SK-N-SH (cell line): ENCODE data around the gene TMEM115. TPM values are rescaled to one million over a fixed set of nuclear protein-coding genes. Genes with fewer than 3 reads are reported as not detected.

Source experiments
- CTCF ChIA-PET: fragments of 300-600, 350-600 bp; formaldehyde crosslinking; extraction: SDS; loops from one replicate; lab custom pipeline; 2021; lab: Yijun Ruan, JAX
- POLR2A ChIA-PET: fragments of 350-600 bp; sonication (Branson Sonifier 250); formaldehyde crosslinking; extraction: SDS; loops from one replicate; lab custom pipeline; 2020; ENCODE audit warnings: antibody characterized with exemption, inconsistent platforms; lab: Yijun Ruan, JAX
- DNase-seq: peaks from one replicate; pipeline ENCODE4 v3.0.0; 2012
- H2AFZ ChIP-seq: fragments of 200-600 bp; sonication (generic); 2 replicates; pipeline ENCODE4 v1.8.1; 2016; ENCODE audit warnings: antibody characterized with exemption, mild to moderate bottlenecking, low read depth
- H3F3A ChIP-seq: fragments of 200-600 bp; sonication (generic); replicated peaks from 2 replicates; pipeline ENCODE3; 2016; ENCODE audit warnings: antibody characterized with exemption, mild to moderate bottlenecking; ENCODE audit not compliant: insufficient read depth
- H3K27ac ChIP-seq, 2 experiments: fragments of 200-500 bp in 1 of 2; fragments of 200-600 bp in 1 of 2; sonication (Bioruptor generic) in 1 of 2; sonication (generic), shearing (Covaris generic) in 1 of 2; 2 replicates each; pipeline versions ENCODE4 v1.5.1 to v1.6.1; 2014 to 2016; ENCODE audit warnings: low read depth in 2 of 2, inconsistent platforms in 1 of 2, low read length in 1 of 2, mild to moderate bottlenecking in 1 of 2, mixed read lengths in 1 of 2
- H3K27me3 ChIP-seq: fragments of 200-600 bp; sonication (generic), shearing (Covaris generic); 2 replicates; pipeline ENCODE4 v1.6.1; 2016; ENCODE audit warnings: mixed run types; ENCODE audit not compliant: insufficient read depth
- H3K36me3 ChIP-seq, 2 experiments: fragments of 200-500 bp in 1 of 2; fragments of 200-600 bp in 1 of 2; sonication (Bioruptor generic) in 1 of 2; sonication (generic) in 1 of 2; replicated peaks in 1 of 2; 2 replicates each; pipeline versions ENCODE3 to v1.5.1; 2014 to 2016; ENCODE audit warnings: low read length in 1 of 2, mild to moderate bottlenecking in 1 of 2; ENCODE audit not compliant: insufficient read depth in 2 of 2, control insufficient read depth in 1 of 2
- H3K4me1 ChIP-seq, 2 experiments: fragments of 200-500 bp in 1 of 2; fragments of 200-600 bp in 1 of 2; sonication (Bioruptor generic) in 1 of 2; sonication (generic), shearing (Covaris generic) in 1 of 2; 2 replicates each; pipeline versions ENCODE4 v1.5.1 to v1.6.1; 2014 to 2016; ENCODE audit warnings: low read depth in 1 of 2, low read length in 1 of 2, mixed run types in 1 of 2; ENCODE audit not compliant: insufficient read depth in 2 of 2, control insufficient read depth in 1 of 2
- H3K4me2 ChIP-seq: fragments of 200-600 bp; sonication (generic), shearing (Covaris generic); 2 replicates; pipeline ENCODE4 v1.6.1; 2017; ENCODE audit warnings: mixed run types
- H3K4me3 ChIP-seq, 2 experiments: fragments of 200-500 bp in 1 of 2; fragments of 200-600 bp in 1 of 2; sonication (Bioruptor generic) in 1 of 2; sonication (generic), shearing (Covaris generic) in 1 of 2; 2 replicates each; pipeline versions ENCODE4 v1.5.1 to v1.8.1; 2014 to 2016; ENCODE audit warnings: low read depth in 2 of 2, inconsistent platforms in 1 of 2, low read length in 1 of 2, mild to moderate bottlenecking in 1 of 2, mixed read lengths in 1 of 2, moderate library complexity in 1 of 2
- H3K79me2 ChIP-seq: fragments of 200-600 bp; sonication (generic); 2 replicates; pipeline ENCODE4 v1.8.1; 2017; ENCODE audit warnings: mild to moderate bottlenecking; ENCODE audit not compliant: insufficient read depth
- H3K9ac ChIP-seq: fragments of 200-600 bp; sonication (generic); 2 replicates; pipeline ENCODE4 v1.6.1; 2017; ENCODE audit warnings: mixed run types
- H3K9me2 ChIP-seq: fragments of 200-600 bp; sonication (generic); 2 replicates; pipeline ENCODE4 v1.6.1; 2017; ENCODE audit warnings: mixed run types
- H3K9me3 ChIP-seq: fragments of 200-600 bp; sonication (generic); 2 replicates; pipeline ENCODE4 v1.6.1; 2017; ENCODE audit warnings: mixed run types, mild to moderate bottlenecking, moderate library complexity
- H4K20me1 ChIP-seq: fragments of 200-600 bp; sonication (generic); 2 replicates; pipeline ENCODE4 v1.6.1; 2017; ENCODE audit warnings: mild to moderate bottlenecking, mixed run types; ENCODE audit not compliant: insufficient read depth
- NFIC ChIP-seq: IDR thresholded peaks from 2 replicates; pipeline ENCODE4 v1.4.0; 2012; ENCODE audit warnings: borderline replicate concordance
- POLR2AphosphoS5 ChIP-seq: IDR thresholded peaks from 2 replicates; pipeline ENCODE4 v1.6.1; 2012; ENCODE audit warnings: low read depth, low read length
- RAD21 ChIP-seq: IDR thresholded peaks from 2 replicates; pipeline ENCODE4 v1.6.1; 2012; ENCODE audit warnings: mild to moderate bottlenecking, low read length
- RXRA ChIP-seq: IDR thresholded peaks from 2 replicates; pipeline ENCODE4 v1.4.0; 2012; ENCODE audit warnings: low read depth, mild to moderate bottlenecking, borderline replicate concordance
- SIN3A ChIP-seq: IDR thresholded peaks from 2 replicates; pipeline ENCODE4 v1.6.1; 2012; ENCODE audit warnings: low read depth, mild to moderate bottlenecking, low read length, moderate library complexity, borderline replicate concordance
- SMC3 ChIP-seq: IDR thresholded peaks from 2 replicates; pipeline ENCODE4 v1.6.1; 2012; ENCODE audit warnings: low read depth, low read length, improper control_type of control experiment
- TAF1 ChIP-seq: IDR thresholded peaks from 2 replicates; pipeline ENCODE4 v1.6.1; 2012; ENCODE audit warnings: low read depth, mild to moderate bottlenecking, low read length, moderate library complexity, borderline replicate concordance
- WGBS: methylation state at CpG from one replicate; pipeline ENCODE4 v1.1.6; 2017; ENCODE audit warnings: low lambda C conversion rate; 5-methylcytosine and 5-hydroxymethylcytosine counted together
- polyA plus RNA-seq, 3 experiments: library from polyadenylated mRNA; depleted of rRNA; stranded (reverse); fragments of >200 nt; gene quantifications; 2 replicates each; pipeline ENCODE4 v1.2.3, GENCODE V29; 2012
- TF ChIP-seq, protein P1 (sequence below): IDR thresholded peaks from 2 replicates; pipeline ENCODE4 v1.4.0; 2012; ENCODE audit warnings: low read depth, borderline replicate concordance
- TF ChIP-seq, protein P2 (sequence below): fragments of 200-600 bp; sonication (generic); IDR thresholded peaks from 2 replicates; pipeline ENCODE4 v1.6.1; 2017; ENCODE audit warnings: antibody characterized with exemption, mild to moderate bottlenecking, moderate library complexity
- TF ChIP-seq, protein P3 (sequence below): fragments of 150-350 bp; IDR thresholded peaks from 2 replicates; pipeline ENCODE4 v1.6.1; 2017; ENCODE audit warnings: antibody characterized with exemption, low read length, low read depth, borderline replicate concordance

The TMEM115 gene
- polyA plus RNA-seq, 1 of the 3 experiments (the other 2 are of a cell fraction): 47.8 TPM

DNA sequence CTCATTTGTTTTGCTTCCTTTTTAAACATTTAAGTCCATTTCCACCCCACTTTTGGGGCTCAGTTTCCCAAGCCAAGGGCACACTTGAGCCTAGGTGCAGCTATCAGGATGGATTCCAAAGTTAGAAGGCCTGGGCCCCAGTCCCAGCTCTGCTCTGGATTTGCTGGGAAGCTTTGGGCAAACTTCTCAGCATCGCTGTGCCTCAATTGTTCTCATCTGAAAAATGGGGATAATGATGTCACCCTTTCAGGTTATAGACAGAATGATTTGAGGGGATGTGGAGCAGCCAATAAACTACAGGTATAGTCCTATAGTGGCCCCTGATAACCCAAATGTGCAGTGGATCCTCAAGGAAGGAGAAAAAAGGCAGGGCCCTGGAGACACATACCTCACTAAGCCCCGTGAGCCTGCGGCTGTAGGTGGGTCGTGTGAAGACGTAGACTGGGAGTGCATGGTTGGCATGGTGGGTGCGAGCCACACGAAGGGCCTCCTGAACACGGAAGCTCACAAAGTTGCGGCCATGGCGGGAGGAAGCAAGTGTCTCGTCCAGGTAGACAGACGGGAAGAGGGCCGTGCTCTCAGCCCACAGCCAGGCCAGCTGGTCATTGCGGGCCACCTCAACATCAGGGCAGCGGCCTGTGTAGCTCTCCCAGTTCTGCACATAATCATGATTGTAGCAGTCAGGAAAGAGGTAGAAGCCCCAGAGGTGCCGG is 40.0 kb downstream of the TMEM115 start (continued):
- TF ChIP-seq NFIC: no peak
- no peak for TF ChIP-seq SIN3A
- TF ChIP-seq RXRA: no peak
- TF ChIP-seq, protein P1, sequence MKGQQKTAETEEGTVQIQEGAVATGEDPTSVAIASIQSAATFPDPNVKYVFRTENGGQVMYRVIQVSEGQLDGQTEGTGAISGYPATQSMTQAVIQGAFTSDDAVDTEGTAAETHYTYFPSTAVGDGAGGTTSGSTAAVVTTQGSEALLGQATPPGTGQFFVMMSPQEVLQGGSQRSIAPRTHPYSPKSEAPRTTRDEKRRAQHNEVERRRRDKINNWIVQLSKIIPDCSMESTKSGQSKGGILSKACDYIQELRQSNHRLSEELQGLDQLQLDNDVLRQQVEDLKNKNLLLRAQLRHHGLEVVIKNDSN: no peak
- no peak for TF ChIP-seq RAD21

DNA sequence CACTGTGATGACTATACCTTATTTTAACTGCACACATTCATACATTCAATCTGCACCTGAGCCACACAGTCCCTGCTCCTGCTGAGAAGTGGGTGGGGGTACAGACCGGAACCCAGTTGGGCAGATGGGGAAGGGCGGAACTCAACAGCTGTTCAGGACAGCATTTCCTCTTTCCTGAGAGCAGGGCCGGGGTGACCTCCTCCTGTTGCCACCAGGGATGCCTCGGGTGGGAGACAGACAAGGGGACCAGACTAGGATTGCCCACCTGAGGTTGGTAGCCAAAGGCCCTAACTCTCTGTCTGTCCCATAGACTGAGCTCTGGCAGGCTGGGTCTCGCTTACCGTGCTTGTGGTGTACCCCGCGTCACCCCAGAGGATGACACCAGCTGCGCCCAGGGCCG is 40.7 kb downstream of the TMEM115 start:
- Histone ChIP-seq H3K27ac (no peak overlapping the region), H3K79me2 (peaks cover 39% of the 10 kb centered on the region), H3K4me3 (no peak overlapping the region), H2AFZ (no peak overlapping the region), H3K36me3 (peaks cover 15 to 30% of the 10 kb centered on the region in 2 experiments), H3K4me1 (peaks cover 0 to 37% of the 10 kb centered on the region in 2 experiments; a peak in 2 of 4 replicates), H3K9me2 (no peaks in the 10 kb centered on the region), H3F3A (peaks cover 9% of the 10 kb centered on the region), H3K9ac (no peak overlapping the region), H4K20me1 (no peaks in the 10 kb centered on the region), H3K4me2 (no peak overlapping the region; the same call in 1 of the 2 replicates), H3K9me3 (no peaks in the 10 kb centered on the region), H3K27me3 (no peaks in the 10 kb centered on the region)
- WGBS: 94% methylated on average over 3 of the region's 10 CpGs
- ChIA-PET POLR2A (no interaction called here), CTCF (interaction anchor here (1.1 to 5.9 kb wide), 5 partner anchors 10 to 126 kb away, joined by 3 to 45 read pairs (median 6); partner anchors contain the start of genes HYAL1, HYAL3, IFRD2 and NAA80)
- TF ChIP-seq, protein P2, sequence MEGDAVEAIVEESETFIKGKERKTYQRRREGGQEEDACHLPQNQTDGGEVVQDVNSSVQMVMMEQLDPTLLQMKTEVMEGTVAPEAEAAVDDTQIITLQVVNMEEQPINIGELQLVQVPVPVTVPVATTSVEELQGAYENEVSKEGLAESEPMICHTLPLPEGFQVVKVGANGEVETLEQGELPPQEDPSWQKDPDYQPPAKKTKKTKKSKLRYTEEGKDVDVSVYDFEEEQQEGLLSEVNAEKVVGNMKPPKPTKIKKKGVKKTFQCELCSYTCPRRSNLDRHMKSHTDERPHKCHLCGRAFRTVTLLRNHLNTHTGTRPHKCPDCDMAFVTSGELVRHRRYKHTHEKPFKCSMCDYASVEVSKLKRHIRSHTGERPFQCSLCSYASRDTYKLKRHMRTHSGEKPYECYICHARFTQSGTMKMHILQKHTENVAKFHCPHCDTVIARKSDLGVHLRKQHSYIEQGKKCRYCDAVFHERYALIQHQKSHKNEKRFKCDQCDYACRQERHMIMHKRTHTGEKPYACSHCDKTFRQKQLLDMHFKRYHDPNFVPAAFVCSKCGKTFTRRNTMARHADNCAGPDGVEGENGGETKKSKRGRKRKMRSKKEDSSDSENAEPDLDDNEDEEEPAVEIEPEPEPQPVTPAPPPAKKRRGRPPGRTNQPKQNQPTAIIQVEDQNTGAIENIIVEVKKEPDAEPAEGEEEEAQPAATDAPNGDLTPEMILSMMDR: no peak
- no peak for TF ChIP-seq TAF1
- no peak for TF ChIP-seq RAD21
- no peak for TF ChIP-seq NFIC
- TF ChIP-seq POLR2AphosphoS5: no peak
- no peak for TF ChIP-seq SMC3
- TF ChIP-seq, protein P3, sequence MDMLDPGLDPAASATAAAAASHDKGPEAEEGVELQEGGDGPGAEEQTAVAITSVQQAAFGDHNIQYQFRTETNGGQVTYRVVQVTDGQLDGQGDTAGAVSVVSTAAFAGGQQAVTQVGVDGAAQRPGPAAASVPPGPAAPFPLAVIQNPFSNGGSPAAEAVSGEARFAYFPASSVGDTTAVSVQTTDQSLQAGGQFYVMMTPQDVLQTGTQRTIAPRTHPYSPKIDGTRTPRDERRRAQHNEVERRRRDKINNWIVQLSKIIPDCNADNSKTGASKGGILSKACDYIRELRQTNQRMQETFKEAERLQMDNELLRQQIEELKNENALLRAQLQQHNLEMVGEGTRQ: no peak
- no peak for DNase-seq
